Pulmonary artery endothelial cell (primary cell): Measurements from ENCODE around the gene RAB12. TPM values are rescaled to one million over a fixed set of nuclear protein-coding genes. Genes with fewer than 3 reads are reported as not detected.
"Not testable (repeated sequence)": the region's sequence is repeated elsewhere in the genome, so short reads cannot be mapped to it uniquely, and the experiment has no call there.

ENCODE experiments used
- DNase-seq: peaks from one replicate; pipeline ENCODE4 v3.0.0-alpha.2; 2011; ENCODE audit warnings: low read depth, low spot score
- total RNA-seq: library from RNA; depleted of rRNA; stranded (reverse); fragments of >200 nt; gene quantifications from 2 replicates; pipeline ENCODE4 v1.2.3, GENCODE V29; 2014

Gene RAB12
- total RNA-seq, 1 donor from 2014 or later: 81.9 TPM

- no peak for DNase-seq
Observed at GRCh38 chr18:8611916-8612576, 2.8 kb downstream of the RAB12 start.

- no peak for DNase-seq
Observed at GRCh38 chr18:8614875-8615274, 5.6 kb downstream of the RAB12 start.

- peak; percentile 27 for DNase-seq
Observed at GRCh38 chr18:8615397-8616027, 6.3 kb downstream of the RAB12 start.

GRCh38 chr18:8616028-8616401 is 6.8 kb downstream of the RAB12 start:
- no peak for DNase-seq

GRCh38 chr18:8617907-8618306 is 8.7 kb downstream of the RAB12 start:
- DNase-seq: no peak

- no peak for DNase-seq
Observed at GRCh38 chr18:8619041-8619440, 9.8 kb downstream of the RAB12 start.

GRCh38 chr18:8619835-8620577 is 10.8 kb downstream of the RAB12 start:
- DNase-seq: no peak

GRCh38 chr18:8620845-8621244 is 11.6 kb downstream of the RAB12 start:
- no peak for DNase-seq

GRCh38 chr18:8622625-8623024 is 13.4 kb downstream of the RAB12 start:
- not testable (repeated sequence) for DNase-seq

GRCh38 chr18:8623549-8624106 is 14.4 kb downstream of the RAB12 start:
- DNase-seq: no peak

- DNase-seq: no peak
Observed at GRCh38 chr18:8625461-8626092, 16.3 kb downstream of the RAB12 start.

- peak; percentile 41 for DNase-seq
Observed at GRCh38 chr18:8626414-8627106, 17.3 kb downstream of the RAB12 start.

- DNase-seq: no peak
Observed at GRCh38 chr18:8627107-8627472, 17.9 kb downstream of the RAB12 start.

GRCh38 chr18:8627540-8627939 is 18.3 kb downstream of the RAB12 start:
- DNase-seq: no peak

GRCh38 chr18:8629602-8630001 is 20.4 kb downstream of the RAB12 start:
- DNase-seq: no peak

GRCh38 chr18:8630546-8630945 is 21.3 kb downstream of the RAB12 start:
- DNase-seq: no peak

GRCh38 chr18:8631265-8631664 is 22.0 kb downstream of the RAB12 start:
- DNase-seq: no peak

GRCh38 chr18:8632386-8632785 is 23.1 kb downstream of the RAB12 start:
- no peak for DNase-seq

GRCh38 chr18:8634508-8634907 is 25.3 kb downstream of the RAB12 start:
- DNase-seq: no peak

GRCh38 chr18:8635087-8635486 is 25.9 kb downstream of the RAB12 start:
- DNase-seq: peak; percentile 74

- no peak for DNase-seq
Observed at GRCh38 chr18:8639762-8640161, 30.5 kb downstream of the RAB12 start.
